NCI-H460 (cell line): ENCODE measurements around the gene OCIAD1. TPM values are rescaled to one million over a fixed set of nuclear protein-coding genes. Genes with fewer than 3 reads are reported as not detected.
"Not testable (repeated sequence)": the region's sequence is repeated elsewhere in the genome, so short reads cannot be mapped to it uniquely, and the experiment has no call there.

Experiments used
- DNase-seq: peaks from one replicate; pipeline ENCODE4 v3.0.0-alpha.2; 2016; ENCODE audit warnings: low read depth; ENCODE audit errors: extremely low read depth
- total RNA-seq: library from RNA; depleted of rRNA; stranded (reverse); fragments of >200 nt; shearing (Covaris generic); gene quantifications from 2 replicates; pipeline ENCODE4 v1.2.3, GENCODE V29; 2014

The OCIAD1 gene
- total RNA-seq, 1 experiment from 2014 or later, result 203 TPM

DNA sequence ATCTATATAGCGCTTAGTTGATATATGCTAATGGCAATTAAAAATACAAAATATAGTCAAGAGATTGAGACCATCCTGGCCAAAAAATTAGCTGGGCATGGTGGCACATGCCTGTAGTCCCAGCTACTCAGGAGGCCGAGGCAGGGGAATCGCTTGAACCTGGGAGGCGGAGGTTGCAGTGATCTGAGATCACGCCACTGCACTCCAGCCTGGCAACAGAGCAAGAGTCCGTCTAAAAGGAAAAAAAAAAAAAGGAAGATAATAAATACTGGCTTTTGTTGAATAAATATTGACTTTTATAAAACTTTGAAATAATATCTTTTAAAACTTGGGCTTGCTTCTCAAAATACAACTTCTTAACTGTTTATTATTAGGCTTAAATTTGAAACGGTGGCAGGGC is 14.6 kb upstream of the OCIAD1 start:
- DNase-seq, result not testable (repeated sequence)

DNA sequence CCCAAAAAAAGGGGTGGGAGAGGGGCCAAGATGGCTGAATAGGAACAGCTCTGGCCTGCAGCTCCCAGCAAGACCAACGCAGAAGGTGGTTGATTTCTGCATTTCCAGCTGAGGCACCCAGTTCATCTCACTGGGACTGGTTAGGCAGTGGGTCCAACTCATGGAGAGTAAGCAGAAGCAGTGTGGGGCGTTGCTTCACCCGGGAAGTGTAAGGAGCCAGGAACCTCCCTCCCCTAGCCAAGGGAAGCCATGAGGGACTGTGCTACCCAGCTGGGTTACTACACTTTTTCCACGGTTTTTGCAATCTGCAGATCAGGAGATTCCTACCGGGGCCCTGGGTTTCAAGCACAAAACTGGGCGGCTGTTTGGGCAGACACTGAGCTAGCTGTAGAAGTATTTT is 13.9 kb upstream of the OCIAD1 start:
- DNase-seq, result no peak

DNA sequence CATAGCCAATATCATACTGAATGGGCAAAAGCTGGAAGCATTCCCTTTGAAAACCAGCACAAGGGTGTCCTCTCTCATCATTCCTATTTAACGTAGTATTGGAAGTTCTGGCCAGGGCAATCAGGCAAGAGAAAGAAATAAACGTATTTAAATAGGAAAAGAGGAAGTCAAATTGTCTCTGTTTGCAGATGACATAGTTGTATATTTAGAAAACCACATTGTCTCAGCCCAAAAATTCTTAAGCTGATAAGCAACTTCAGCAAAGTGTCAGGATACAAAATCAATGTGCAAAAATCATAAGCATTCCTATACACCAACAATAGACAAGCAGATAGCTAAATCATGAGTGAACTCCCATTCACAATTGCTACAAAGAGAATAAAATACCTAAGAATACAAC is 9.5 kb upstream of the OCIAD1 start:
- DNase-seq, result not testable (repeated sequence)

DNA sequence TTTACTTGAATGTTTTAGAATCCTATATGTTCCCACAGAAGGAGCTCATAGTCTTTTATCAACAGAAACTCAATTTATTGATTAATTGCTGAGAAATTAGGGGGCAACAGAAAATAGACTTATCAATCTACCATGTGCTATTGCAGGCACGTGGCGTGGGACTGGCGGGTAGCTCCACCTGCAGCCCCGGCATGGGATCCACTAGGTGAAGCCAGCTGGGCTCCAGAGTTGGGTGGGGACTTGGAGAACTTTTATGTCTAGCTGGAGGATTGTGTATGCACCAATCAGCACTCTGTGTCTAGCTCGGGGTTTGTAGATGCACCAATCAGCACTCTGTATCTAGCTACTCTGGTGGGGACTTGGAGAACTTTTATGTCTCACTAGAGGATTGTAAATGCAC is 3.3 kb upstream of the OCIAD1 start:
- no peak for DNase-seq

DNA sequence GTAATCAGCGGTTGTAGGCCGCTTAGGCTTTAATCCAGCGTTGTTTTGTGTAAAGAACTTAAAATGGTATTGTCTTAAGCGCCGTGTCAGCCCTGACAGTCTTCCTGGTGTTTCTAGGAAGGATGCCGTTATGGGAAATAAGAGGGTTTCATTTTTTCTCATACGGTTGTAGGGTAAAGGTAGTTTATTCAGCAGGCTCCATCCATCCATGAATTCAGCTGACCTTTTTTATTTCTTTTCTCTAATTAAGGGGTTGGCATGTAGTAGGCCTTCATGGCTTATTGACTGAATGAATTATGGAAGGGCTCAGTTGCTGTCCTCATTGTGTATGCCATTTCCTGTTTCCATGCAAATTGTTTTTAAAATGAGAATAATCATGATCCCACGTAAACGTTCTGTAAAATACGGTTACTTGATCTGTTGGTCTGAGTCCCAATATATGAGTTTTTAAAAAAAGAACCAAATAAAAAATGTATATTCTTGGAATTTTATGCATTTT is 693 bp downstream of the OCIAD1 start:
- DNase-seq, result no peak

DNA sequence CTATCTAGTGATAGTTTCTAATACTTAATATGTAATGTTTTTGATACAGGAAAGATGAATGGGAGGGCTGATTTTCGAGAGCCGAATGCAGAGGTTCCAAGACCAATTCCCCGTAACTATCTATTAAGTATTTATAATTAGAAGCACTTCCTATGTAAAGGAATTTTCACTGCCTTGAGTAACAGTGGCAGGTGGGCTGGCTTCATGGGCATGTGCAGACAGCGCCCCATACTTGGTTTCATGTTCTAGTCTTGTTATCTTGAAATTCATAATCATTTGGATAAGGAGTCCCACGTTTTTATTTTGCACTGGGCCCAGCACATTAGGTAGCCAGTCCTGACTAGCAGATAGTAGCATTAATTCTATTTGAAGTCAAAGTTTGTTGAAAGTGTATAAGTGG is 1.7 kb downstream of the OCIAD1 start:
- DNase-seq, result no peak

DNA sequence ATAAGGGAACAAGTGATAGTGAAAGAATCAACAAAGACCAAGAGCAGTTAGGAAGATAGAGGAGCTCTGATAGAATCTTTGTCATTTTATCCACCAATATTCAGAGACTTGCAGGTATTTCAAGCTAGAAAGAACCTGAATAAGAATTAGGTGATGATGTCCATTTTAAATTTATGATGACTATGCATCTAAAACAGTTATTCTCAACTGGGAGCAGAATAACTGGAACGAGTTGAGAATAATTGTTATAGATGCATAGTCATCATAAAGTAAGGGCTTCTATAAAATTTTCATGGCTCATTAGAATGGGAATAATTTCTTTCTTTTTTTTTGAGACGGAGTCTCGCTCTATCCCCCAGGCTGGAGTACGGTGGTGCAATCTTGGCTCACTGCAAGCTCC is 5.8 kb downstream of the OCIAD1 start:
- DNase-seq, result no peak

DNA sequence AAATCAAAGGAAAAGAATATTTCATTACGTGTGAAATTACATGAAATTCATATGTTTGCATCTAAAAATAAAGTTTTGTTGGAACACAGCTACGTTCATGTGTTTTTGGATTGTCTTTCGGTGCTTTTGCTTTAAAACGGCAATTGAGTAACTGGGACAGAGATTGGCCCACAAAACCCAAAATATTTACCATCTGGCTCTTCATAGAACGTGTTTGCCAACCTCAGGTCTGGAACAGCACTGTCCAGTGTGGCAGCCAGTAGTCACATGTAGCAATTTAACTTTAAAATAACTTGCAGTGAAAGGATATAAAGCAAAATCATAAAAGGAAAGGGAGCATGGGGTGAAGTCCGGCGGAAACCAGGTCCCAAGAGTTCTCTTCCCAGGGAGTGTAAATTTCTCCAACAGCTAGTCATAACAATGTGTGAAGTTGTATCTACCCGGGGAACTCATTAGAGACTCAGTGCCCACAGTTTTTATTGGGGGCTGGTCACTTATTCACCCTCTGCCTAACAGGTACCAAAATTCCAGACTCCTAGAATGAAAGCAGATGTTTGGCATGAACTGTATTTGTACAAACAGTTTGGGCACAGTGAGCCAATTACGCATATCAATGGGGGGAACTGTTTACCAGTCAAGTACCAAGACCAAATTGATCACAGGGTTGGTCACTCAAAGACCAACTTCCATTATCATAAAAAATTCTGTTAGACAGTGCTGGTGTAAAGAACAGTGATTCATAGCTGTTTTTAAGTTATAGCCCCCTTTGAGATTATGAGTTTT is 10.3 kb downstream of the OCIAD1 start:
- DNase-seq, result no peak

DNA sequence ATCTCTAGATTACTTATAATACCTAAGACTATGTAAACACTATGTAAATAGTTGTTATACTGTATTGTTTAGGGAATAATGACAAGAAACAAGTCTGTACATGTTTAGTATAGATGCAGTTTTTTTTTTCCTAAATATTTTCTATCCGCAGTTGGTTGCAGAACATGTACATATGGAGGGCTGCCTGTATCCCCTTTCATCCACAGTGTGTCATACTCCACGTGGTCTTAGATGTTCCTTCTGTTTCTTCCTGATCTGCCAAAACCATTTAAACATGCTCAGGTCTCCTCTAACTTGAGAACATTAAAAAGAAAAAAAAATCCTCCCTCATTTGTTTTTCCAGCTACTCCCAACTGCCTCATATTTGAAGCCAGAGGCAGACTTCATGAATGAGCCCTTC is 14.0 kb downstream of the OCIAD1 start:
- no peak for DNase-seq

DNA sequence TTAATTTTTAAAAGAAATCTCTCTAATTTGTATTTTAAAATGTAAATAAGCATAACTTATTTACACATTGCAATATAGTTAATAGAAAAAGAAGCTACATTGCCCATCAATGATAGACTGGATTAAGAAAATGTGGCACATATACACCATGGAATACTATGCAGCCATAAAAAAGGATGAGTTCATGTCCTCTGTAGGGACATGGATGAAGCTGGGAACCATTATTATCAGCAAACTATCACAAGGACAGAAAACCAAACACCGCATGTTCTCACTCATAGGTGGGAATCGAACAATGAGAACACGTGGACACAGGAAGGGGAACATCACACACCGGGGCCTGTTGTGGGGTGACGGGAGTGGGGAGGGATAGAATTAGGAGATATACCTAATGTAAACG is 17.9 kb downstream of the OCIAD1 start:
- not testable (repeated sequence) for DNase-seq

DNA sequence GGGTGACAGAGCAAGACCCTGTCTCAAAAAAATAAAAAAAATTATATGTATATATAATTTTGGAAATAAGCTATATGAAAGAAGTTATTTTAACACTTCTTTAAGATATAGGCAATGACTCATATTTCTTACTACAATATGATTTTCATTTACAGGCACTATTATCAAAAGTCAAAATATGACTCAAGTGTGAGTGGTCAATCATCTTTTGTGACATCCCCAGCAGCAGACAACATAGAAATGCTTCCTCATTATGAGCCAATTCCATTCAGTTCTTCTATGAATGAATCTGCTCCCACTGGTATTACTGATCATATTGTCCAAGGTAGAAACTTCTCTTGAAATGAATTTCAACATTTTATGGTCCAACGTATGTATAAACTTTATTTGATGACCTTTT is 20.8 kb downstream of the OCIAD1 start:
- no peak for DNase-seq

DNA sequence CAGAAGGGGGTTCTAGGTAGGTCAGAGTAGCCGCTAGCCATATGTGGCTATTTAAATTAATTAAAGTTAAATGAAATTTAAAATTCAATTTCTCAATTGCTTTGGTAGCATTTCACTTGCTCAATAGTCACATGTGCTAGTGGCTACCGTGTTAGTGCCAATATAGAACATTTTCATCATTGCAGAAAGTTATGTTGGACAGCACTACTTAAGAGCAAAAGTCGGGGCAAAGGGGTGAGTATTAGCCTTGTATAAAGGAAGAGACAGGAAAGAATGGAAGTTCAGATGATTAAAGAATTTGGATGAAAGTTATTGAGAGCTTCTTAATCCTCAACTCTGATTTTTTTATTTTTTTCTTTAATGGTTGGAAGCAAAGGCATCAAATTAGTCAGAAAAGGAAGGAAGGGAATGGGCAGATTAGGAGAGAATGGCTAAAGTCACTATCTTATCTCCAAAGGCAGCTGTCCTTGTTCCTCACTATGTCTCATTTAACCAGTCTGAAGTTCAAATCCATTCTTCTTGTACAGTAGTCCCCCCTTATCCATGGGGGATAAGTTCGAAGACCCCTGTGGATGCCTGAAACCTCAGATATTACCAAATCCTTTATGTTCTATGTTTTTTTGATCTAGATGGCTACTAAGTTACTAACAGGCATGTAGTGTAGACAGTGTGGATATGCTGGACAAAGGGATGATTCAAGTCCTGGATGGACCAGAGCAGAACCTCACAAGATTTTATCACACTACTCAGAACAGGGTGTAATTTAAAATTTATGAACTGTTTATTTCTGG is 22.9 kb downstream of the OCIAD1 start:
- DNase-seq, result no peak

DNA sequence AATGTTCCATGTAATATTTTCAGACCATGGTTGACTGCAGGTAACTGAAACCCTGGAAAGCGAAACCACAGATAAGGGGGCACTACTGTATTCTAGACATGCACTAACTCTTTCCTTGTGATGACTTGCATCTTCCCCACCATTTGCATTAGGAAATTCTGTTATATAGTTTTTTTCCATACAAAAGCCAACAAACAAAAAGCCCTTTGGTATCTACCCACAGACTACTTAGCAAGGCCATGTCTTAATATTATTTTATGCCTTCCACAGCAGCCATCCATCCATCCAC is 23.5 kb downstream of the OCIAD1 start:
- DNase-seq, result no peak

DNA sequence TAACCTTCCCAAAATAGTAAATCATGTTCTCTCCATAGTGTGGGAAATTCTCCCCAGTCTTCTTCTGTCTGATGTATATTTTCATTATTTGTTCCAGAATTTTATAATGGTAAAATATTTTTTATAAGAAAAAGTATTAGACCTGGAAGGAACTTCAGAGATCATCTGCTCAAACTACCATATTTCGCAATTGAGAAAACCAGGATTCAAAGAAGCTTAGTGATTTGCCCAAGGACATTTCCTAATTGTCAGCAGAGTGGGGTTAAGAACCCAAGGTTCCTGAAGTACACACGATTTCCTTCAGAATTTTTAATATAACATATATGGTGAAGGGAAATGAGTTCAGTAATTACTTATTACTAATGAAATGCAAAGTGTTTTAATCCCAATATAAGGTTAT is 24.1 kb downstream of the OCIAD1 start:
- DNase-seq, result no peak

DNA sequence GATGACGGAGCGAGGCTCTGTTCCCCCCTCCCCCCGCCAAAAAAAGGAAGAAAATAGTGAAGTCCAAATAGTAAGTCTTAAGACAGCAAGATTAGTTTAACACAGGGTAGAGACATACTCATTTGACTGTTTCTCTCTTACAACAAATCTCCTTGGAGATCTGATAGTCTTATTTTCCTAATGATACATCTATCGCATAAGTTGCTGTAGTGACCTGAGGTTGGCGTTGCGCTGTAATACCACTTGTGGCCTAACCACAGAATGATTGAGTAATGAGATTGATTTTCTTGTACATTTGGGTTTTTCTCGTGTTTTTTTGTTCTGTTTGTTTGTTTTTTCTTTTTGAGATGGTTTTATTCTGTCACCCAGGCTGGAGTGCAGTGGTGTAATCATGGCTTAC is 27.2 kb downstream of the OCIAD1 start:
- DNase-seq, result no peak

DNA sequence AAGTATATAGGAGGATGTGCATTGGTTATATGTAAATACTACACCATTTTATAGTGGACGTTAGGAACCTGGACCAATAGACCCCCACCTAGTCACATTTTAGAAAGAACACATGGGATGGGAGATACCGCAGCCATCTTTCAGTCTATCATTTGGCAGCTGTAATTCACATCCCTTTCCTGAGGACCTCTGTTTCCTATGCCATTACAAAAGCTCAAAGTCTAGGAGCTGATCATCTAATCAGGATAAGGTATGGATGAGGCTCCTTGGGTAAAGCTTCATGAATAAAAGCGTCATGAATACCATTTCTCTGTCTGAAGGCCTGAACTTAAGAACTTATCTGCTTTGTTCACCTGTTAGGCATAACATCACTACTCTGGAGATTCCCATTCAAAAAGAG is 31.1 kb downstream of the OCIAD1 start:
- DNase-seq, result no peak

DNA sequence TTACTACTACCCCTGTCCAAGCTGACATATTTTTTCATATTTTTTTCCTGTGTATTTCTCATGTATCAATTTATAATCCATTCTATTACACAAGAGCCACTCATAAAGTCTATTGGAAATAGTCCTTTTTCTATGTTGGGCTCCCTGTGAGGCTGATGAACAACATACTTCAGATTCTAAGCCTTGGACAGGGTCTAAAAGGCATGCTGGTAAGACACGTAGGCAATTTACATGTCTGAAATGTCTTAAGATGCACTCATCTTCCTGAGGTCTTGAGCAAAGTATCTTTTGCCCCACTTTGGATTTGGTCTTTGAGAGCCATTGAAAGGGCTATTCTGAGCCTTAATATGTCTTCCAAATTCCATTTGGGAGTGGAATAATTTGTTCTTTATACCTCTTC is 31.8 kb downstream of the OCIAD1 start:
- DNase-seq, result no peak

DNA sequence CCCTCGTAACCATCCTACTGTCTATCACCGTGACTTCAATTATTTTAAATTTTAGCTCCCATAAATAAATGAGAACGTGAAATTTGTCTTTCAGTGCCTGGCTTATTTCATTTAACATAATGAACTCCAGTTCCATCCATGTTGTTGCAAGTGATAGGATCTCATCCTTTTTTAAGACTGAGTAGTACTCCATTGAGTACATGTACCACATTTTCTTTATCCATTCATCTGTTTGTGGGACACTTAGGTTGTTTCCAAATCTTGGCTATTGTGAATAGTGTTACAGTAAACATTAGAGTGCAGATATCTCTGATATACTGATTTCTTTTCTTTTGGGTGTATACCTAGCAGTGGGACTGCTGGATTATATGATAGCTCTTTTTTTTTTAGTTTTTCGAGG is 32.8 kb downstream of the OCIAD1 start:
- no peak for DNase-seq

DNA sequence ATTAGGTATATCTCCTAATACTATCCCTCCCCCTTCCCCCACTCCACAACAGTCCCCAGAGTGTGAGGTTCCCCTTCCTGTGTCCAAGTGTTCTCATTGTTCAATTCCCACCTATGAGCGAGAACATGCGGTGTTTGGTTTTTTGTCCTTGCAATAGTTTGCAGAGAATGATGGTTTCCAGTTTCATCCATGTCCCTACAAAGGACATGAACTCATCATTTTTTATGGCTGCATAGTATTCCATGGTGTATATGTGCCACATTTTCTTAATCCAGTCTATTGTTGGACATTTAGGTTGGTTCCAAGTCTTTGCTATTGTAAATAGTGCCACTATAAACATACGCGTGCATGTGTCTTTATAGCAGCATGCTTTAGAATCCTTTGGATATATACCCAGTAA is 33.8 kb downstream of the OCIAD1 start:
- not testable (repeated sequence) for DNase-seq

DNA sequence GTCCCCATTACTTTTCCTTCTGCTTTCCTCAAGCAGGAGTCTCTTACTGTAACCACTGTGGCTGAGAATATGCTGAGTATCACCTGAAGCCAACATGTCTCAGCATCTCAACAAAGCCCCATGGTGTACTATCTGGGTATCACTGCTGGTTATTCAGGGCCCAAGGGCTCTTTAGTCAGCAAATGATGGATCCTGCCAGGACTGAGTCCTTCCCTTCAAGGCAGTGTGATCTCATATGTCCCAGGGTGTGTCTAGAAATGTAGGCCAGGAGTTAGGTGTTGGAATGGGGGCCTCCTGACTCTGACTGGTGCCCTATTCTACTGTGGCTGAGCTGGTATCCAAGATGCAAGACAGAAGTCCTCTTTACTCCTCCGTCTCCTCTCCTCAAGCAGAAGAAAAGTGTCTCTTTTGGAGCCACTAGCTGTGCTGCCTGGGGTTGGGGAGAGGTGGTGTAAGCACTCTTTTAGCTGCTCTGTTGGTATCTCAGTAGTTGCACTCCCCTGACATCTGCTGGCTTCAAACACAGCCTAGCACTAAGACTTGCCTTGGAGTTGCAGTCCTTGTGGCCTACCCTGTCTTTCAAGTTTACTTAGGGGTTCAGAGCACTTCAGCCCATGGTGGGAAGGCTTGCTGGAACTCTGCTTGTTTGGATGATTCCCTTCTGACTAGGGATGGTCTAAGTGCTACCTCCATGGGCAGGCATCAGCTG is 47.1 kb downstream of the OCIAD1 start:
- DNase-seq, result no peak

DNA sequence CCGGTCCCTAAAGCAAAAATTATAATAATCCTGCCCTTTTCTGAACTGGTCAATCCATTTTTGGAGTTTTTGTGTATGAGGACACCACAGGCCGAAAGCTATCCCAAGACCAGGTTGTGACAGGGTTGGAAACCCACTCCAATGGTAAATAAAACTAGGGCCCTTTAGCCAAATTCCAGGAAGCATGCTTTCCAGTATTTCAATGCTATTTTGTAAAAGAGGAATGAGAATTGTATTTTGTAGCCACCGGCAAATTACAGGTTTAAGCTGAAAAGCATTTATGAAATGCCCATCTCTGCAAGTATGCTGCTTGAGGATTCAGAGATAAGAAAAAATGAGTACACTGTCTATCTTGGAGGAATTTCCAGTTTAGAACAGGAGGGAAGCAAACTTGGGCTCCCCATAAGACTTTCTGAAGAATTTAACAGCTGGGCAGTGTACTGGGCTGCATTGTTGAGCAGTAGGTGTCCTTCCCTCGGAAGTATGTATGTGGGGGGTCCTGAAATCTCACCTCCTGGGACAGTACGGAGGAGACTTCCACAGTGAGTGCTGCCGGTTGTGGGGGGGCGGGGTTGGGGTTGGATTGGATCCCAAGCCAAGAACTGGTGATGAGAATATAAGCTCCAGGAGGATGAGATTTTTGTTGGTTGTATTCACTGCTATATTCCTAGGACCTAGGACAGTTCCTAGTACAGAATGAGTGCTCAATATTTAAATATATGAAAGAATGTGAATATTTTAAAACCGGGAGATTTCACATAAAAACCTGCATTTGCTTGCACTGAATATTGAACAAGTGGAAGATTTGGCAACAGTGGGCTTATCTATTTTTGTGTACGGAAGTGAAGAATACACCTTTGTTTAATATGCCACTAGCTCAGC is 48.9 kb downstream of the OCIAD1 start:
- DNase-seq, result no peak
